Stimulated activated CD8-positive, alpha-beta memory T cell treated with anti-CD3 and anti-CD28 coated beads, Interleukin-15, amount 100 ng/mL, for 4 hours (primary cell): ENCODE results near the gene DQX1.

Experiments
- DNase-seq, 2 donors: peaks; one replicate each; pipeline ENCODE4 v3.0.0-alpha.2; 2020; ENCODE audit warnings: low read depth in 2 of 2

Gene DQX1

GRCh38 chr2:74511104-74511989 is 14.7 kb downstream of the DQX1 start:
- DNase-seq, result no peak

- no peak for DNase-seq
Observed at GRCh38 chr2:74510272-74510671, 15.8 kb downstream of the DQX1 start.

GRCh38 chr2:74507926-74508520 is 18.0 kb downstream of the DQX1 start:
- DNase-seq, result no peak

GRCh38 chr2:74507145-74507925 is 18.7 kb downstream of the DQX1 start, which contains the start of gene PCGF1:
PCGF1 (minus strand) TSS chr2:74507695; CDS start chr2:74507668, 27 bp downstream.
- peak; percentile 97 to 98 for DNase-seq

GRCh38 chr2:74505448-74506246 is 20.4 kb downstream of the DQX1 start:
- DNase-seq, result no peak

- DNase-seq, result no peak
Observed at GRCh38 chr2:74504591-74504990, 21.4 kb downstream of the DQX1 start.

- DNase-seq, result no peak
Observed at GRCh38 chr2:74503506-74504475, 22.2 kb downstream of the DQX1 start.

GRCh38 chr2:74502720-74503505 is 23.1 kb downstream of the DQX1 start:
- DNase-seq, result no peak

GRCh38 chr2:74502147-74502719 is 23.8 kb downstream of the DQX1 start:
- DNase-seq, result no peak

- no peak for DNase-seq
Observed at GRCh38 chr2:74501335-74502071, 24.5 kb downstream of the DQX1 start.

- no peak for DNase-seq
Observed at GRCh38 chr2:74500578-74500946, 25.5 kb downstream of the DQX1 start.

- no peak for DNase-seq
Observed at GRCh38 chr2:74499940-74500577, 26.0 kb downstream of the DQX1 start.

GRCh38 chr2:74499267-74499939 is 26.6 kb downstream of the DQX1 start, which contains the start of gene LBX2:
LBX2 (minus strand) TSS chr2:74499603; CDS start chr2:74499537, 66 bp downstream.
- no peak for DNase-seq

- no peak for DNase-seq
Observed at GRCh38 chr2:74498500-74499266, 27.3 kb downstream of the DQX1 start.

GRCh38 chr2:74497777-74498499 is 28.1 kb downstream of the DQX1 start:
- DNase-seq, result no peak
